CD14-positive monocyte (primary cell): ENCODE results near the gene CENPP. TPM values are rescaled to one million over a fixed set of nuclear protein-coding genes. Genes with fewer than 3 reads are reported as not detected.

Source experiments
- DNase-seq, 3 donors: peaks; one replicate each; pipeline ENCODE4 v3.0.0-alpha.2; 2011 to 2022
- H2AFZ ChIP-seq: 2 replicates; pipeline ENCODE4 v1.6.0; 2012; ENCODE audit warnings: mild to moderate bottlenecking, low read depth, low read length, inconsistent platforms; ENCODE audit not compliant: insufficient read depth, poor library complexity, severe bottlenecking
- H3K27ac ChIP-seq, 2 donors: 1 replicate in 1 of 2; 2 replicates in 1 of 2; pipeline ENCODE4 v1.5.1; 2012 to 2013; ENCODE audit warnings: low read length in 2 of 2, control low read depth in 1 of 2, inconsistent platforms in 1 of 2, low read depth in 1 of 2, mild to moderate bottlenecking in 1 of 2
- H3K27me3 ChIP-seq, 2 donors: one replicate each; pipeline versions ENCODE4 v1.6.0 to v1.6.1; 2011 to 2013; ENCODE audit warnings: low read length in 2 of 2; ENCODE audit not compliant: control insufficient read depth in 2 of 2, insufficient read depth in 2 of 2
- H3K36me3 ChIP-seq, 2 donors: replicated peaks in 1 of 2; 1 replicate in 1 of 2; 2 replicates in 1 of 2; pipeline versions ENCODE4 v1.5.1 to v1.6.1; 2012 to 2013; ENCODE audit warnings: low read length in 2 of 2, control low read depth in 1 of 2, inconsistent platforms in 1 of 2, mild to moderate bottlenecking in 1 of 2; ENCODE audit not compliant: insufficient read depth in 2 of 2, control insufficient read depth in 1 of 2
- H3K4me1 ChIP-seq, 2 donors: 1 replicate in 1 of 2; 2 replicates in 1 of 2; pipeline versions ENCODE4 v1.5.1 to v1.6.1; 2012 to 2013; ENCODE audit warnings: low read length in 2 of 2, control low read depth in 1 of 2, inconsistent platforms in 1 of 2, mild to moderate bottlenecking in 1 of 2, moderate library complexity in 1 of 2; ENCODE audit not compliant: insufficient read depth in 2 of 2, control insufficient read depth in 1 of 2
- H3K4me2 ChIP-seq: replicated peaks from 2 replicates; pipeline ENCODE3; 2012; ENCODE audit warnings: low read length, moderate library complexity, mild to moderate bottlenecking; ENCODE audit not compliant: poor library complexity, severe bottlenecking; ENCODE audit errors: extremely low read depth
- H3K4me3 ChIP-seq, 3 experiments: fragments of 200-600 bp in 1 of 3; sonication (generic) in 1 of 3; replicated peaks in 1 of 3; 1 replicate in 2 of 3; 2 replicates in 1 of 3; pipeline ENCODE4 v1.5.1; 2011 to 2013; ENCODE audit warnings: low read length in 3 of 3, mild to moderate bottlenecking in 3 of 3, control low read depth in 2 of 3, low read depth in 2 of 3, inconsistent platforms in 1 of 3, moderate library complexity in 1 of 3
- H3K79me2 ChIP-seq: 2 replicates; pipeline ENCODE4 v1.6.0; 2012; ENCODE audit warnings: mild to moderate bottlenecking, control low read depth, inconsistent platforms, low read length, moderate library complexity; ENCODE audit not compliant: insufficient read depth
- H3K9ac ChIP-seq: 2 replicates; pipeline ENCODE4 v1.6.0; 2017; ENCODE audit warnings: low read length, mild to moderate bottlenecking; ENCODE audit not compliant: insufficient read depth, poor library complexity, severe bottlenecking
- H3K9me3 ChIP-seq, 2 donors: replicated peaks in 1 of 2; 1 replicate in 1 of 2; 2 replicates in 1 of 2; pipeline versions ENCODE4 v1.5.1 to v1.6.1; 2012 to 2013; ENCODE audit warnings: low read length in 2 of 2, control low read depth in 1 of 2; ENCODE audit not compliant: control insufficient read depth in 1 of 2, insufficient read depth in 1 of 2
- H4K20me1 ChIP-seq: 2 replicates; pipeline ENCODE4 v1.6.0; 2012; ENCODE audit warnings: mild to moderate bottlenecking, low read length, control low read depth, moderate library complexity; ENCODE audit not compliant: insufficient read depth
- H3K27ac Mint-ChIP-seq, 7 donors: one replicate each; pipeline ENCODE4 v1.8.0; 2020; ENCODE audit warnings: mild to moderate bottlenecking in 7 of 7, mixed read lengths in 7 of 7, moderate library complexity in 6 of 7, inconsistent platforms in 2 of 7
- H3K27me3 Mint-ChIP-seq, 3 donors: one replicate each; pipeline ENCODE4 v1.8.0; 2021 to 2022; ENCODE audit warnings: low read depth in 3 of 3, mild to moderate bottlenecking in 3 of 3, mixed read lengths in 3 of 3, moderate library complexity in 3 of 3, inconsistent platforms in 1 of 3
- H3K36me3 Mint-ChIP-seq, 2 donors: one replicate each; pipeline ENCODE4 v1.8.0; 2020; ENCODE audit warnings: mixed read lengths in 2 of 2, inconsistent platforms in 1 of 2, mild to moderate bottlenecking in 1 of 2
- H3K4me1 Mint-ChIP-seq: one replicate; pipeline ENCODE4 v1.8.0; 2020; ENCODE audit warnings: mild to moderate bottlenecking, mixed read lengths
- H3K4me3 Mint-ChIP-seq, 2 donors: one replicate each; pipeline ENCODE4 v1.8.0; 2020; ENCODE audit warnings: mild to moderate bottlenecking in 2 of 2, mixed read lengths in 2 of 2, moderate library complexity in 1 of 2
- H3K9me3 Mint-ChIP-seq, 7 donors: one replicate each; pipeline ENCODE4 v1.8.0; 2020 to 2022; ENCODE audit warnings: mixed read lengths in 7 of 7, mild to moderate bottlenecking in 6 of 7, moderate library complexity in 6 of 7, inconsistent platforms in 2 of 7
- CTCF ChIP-seq: fragments of 200-600 bp; IDR thresholded peaks from one replicate; pipeline ENCODE4 v1.8.0; 2022; ENCODE audit warnings: antibody characterized with exemption, mild to moderate bottlenecking
- WGBS: methylation state at CpG from one replicate; pipeline ENCODE4 v1.1.5; 2013; ENCODE audit warnings: missing lambda C conversion rate; ENCODE audit not compliant: insufficient coverage; 5-methylcytosine and 5-hydroxymethylcytosine counted together
- intact Hi-C, 2 donors: fragments of 100-400 bp; cut with micrococcal nuclease; formaldehyde crosslinking; loops; one replicate each; pipeline versions ENCODE4 v1.15.0 to v1.15.1; 2023
- polyA plus RNA-seq, 3 donors: library from polyadenylated mRNA; depleted of rRNA in 1 of 3; unstranded in 2 of 3; stranded (reverse) in 1 of 3; fragments of 300-500 nt in 2 of 3; fragments of >200 nt in 1 of 3; fragmentation: Illumina TruSeq in 2 of 3; gene quantifications; 1 replicate in 2 of 3; 2 replicates in 1 of 3; pipeline ENCODE4 v1.2.3, GENCODE V29; 2012 to 2021

Gene CENPP
- polyA plus RNA-seq, 3 donors = 0.50 to 1.1 (median 1.1) TPM

GRCh38 chr9:92617951-92618510 lies 292.3 kb downstream of the CENPP start:
- Histone ChIP-seq H3K27ac (no peak overlapping the region), H3K4me3 (no peak overlapping the region), H3K9ac (no peak overlapping the region), H2AFZ (no peak overlapping the region), H4K20me1 (no peaks in the 10 kb centered on the region), H3K27me3 (no peaks in the 10 kb centered on the region), H3K4me1 (no peaks in the 10 kb centered on the region), H3K9me3 (no peaks in the 10 kb centered on the region), H3K4me2 (no peak overlapping the region), H3K36me3 (peaks cover 65 to 92% of the 10 kb centered on the region in 2 donors), H3K79me2 (no peaks in the 10 kb centered on the region)
- H3K4me3 Mint-ChIP-seq = no peak overlapping the region
- no peaks in the 10 kb centered on the region for H3K9me3 Mint-ChIP-seq
- intact Hi-C loops = no loop called here
- H3K36me3 Mint-ChIP-seq = peaks cover 81 to 90% of the 10 kb centered on the region in 2 donors
- WGBS = 97% methylated on average over 11 of the region's 11 CpGs
- H3K4me1 Mint-ChIP-seq = no peaks in the 10 kb centered on the region
- no peak for TF ChIP-seq CTCF
- no peak for DNase-seq
- H3K27me3 Mint-ChIP-seq = peaks cover 0 to 2% (median 0%) of the 10 kb centered on the region in 3 donors
- H3K27ac Mint-ChIP-seq = no peak overlapping the region

- Histone ChIP-seq H3K36me3 (peaks cover 66 to 92% of the 10 kb centered on the region in 2 donors), H3K4me3 (no peak overlapping the region), H2AFZ (no peak overlapping the region), H3K4me2 (no peak overlapping the region), H4K20me1 (no peaks in the 10 kb centered on the region), H3K27me3 (no peaks in the 10 kb centered on the region), H3K9ac (no peak overlapping the region), H3K27ac (no peak overlapping the region), H3K4me1 (no peaks in the 10 kb centered on the region), H3K79me2 (no peaks in the 10 kb centered on the region), H3K9me3 (no peaks in the 10 kb centered on the region)
- no peak for TF ChIP-seq CTCF
- Mint-ChIP-seq H3K4me1 (no peaks in the 10 kb centered on the region), H3K27ac (peak overlapping the region in 2 of 7 donors; percentile 21 to 66), H3K4me3 (no peak overlapping the region), H3K27me3 (peaks cover 0 to 2% (median 0%) of the 10 kb centered on the region in 3 donors), H3K9me3 (no peaks in the 10 kb centered on the region), H3K36me3 (peaks cover 82 to 92% of the 10 kb centered on the region in 2 donors)
- intact Hi-C loops = no loop called here
- DNase-seq = no peak
- 99% methylated on average over 6 of the region's 10 CpGs for WGBS
Observed at GRCh38 chr9:92618633-92619225, 293.0 kb downstream of the CENPP start.
